GM23338 (cell line): ENCODE data around the gene IQUB.
"Not testable (repeated sequence)": the region's sequence is repeated elsewhere in the genome, so short reads cannot be mapped to it uniquely, and the experiment has no call there.

Experiments used
- CREB1 ChIP-seq: fragments of 250-450 bp; sonication (Bioruptor Pico); IDR thresholded peaks from 2 replicates; pipeline ENCODE4 v1.5.0; 2020; ENCODE audit warnings: low read depth, mild to moderate bottlenecking, moderate library complexity
- EZH2 ChIP-seq: fragments of 200-600 bp; sonication (generic); IDR thresholded peaks from one replicate; pipeline ENCODE4 v1.8.0; 2017; ENCODE audit warnings: antibody characterized with exemption, mild to moderate bottlenecking, low read depth; ENCODE audit not compliant: unreplicated experiment
- EZH2phosphoT487 ChIP-seq: fragments of 200-600 bp; sonication (generic); IDR thresholded peaks from one replicate; pipeline ENCODE4 v1.8.1; 2018; ENCODE audit warnings: antibody characterized with exemption; ENCODE audit not compliant: unreplicated experiment
- JUNB ChIP-seq: IDR thresholded peaks from one replicate; pipeline ENCODE4 v1.6.1; 2016; ENCODE audit warnings: antibody characterized with exemption; ENCODE audit not compliant: unreplicated experiment
- NANOG ChIP-seq: IDR thresholded peaks from 2 replicates; pipeline ENCODE4 v1.6.1; 2016; ENCODE audit warnings: antibody characterized with exemption, borderline replicate concordance
- POLR2AphosphoS5 ChIP-seq: IDR thresholded peaks from 2 replicates; pipeline ENCODE4 v1.6.1; 2016; ENCODE audit warnings: antibody characterized with exemption, low read depth
- STAT1 ChIP-seq: IDR thresholded peaks from one replicate; pipeline ENCODE4 v1.6.1; 2016; ENCODE audit warnings: antibody characterized with exemption; ENCODE audit not compliant: unreplicated experiment
- ZNF114 ChIP-seq: fragments of 250-450 bp; sonication (Bioruptor Pico); IDR thresholded peaks from 2 replicates; pipeline ENCODE4 v1.5.0; 2020; ENCODE audit warnings: mild to moderate bottlenecking, moderate library complexity
- TF ChIP-seq, protein P1 (sequence below), 2 experiments: fragments of 200-600 bp in 1 of 2; sonication (generic) in 1 of 2; conservative IDR thresholded peaks; 2 replicates each; pipeline versions ENCODE4 v1.5.1 to v1.6.1; 2016 to 2017; ENCODE audit warnings: antibody characterized with exemption in 2 of 2, low read depth in 2 of 2, mild to moderate bottlenecking in 2 of 2, moderate library complexity in 1 of 2
- TF ChIP-seq, protein P2 (sequence below): IDR thresholded peaks from one replicate; pipeline ENCODE4 v1.6.1; 2018; ENCODE audit warnings: antibody characterized with exemption; ENCODE audit not compliant: unreplicated experiment
- TF ChIP-seq, protein P3 (sequence below): IDR thresholded peaks from 2 replicates; pipeline ENCODE4 v1.6.1; 2016; ENCODE audit warnings: antibody characterized with exemption
- TF ChIP-seq, protein P4 (sequence below): fragments of 250-450 bp; sonication (Bioruptor Pico); IDR thresholded peaks from 2 replicates; pipeline ENCODE4 v1.5.0; 2020; ENCODE audit warnings: mild to moderate bottlenecking, moderate library complexity

DNA sequence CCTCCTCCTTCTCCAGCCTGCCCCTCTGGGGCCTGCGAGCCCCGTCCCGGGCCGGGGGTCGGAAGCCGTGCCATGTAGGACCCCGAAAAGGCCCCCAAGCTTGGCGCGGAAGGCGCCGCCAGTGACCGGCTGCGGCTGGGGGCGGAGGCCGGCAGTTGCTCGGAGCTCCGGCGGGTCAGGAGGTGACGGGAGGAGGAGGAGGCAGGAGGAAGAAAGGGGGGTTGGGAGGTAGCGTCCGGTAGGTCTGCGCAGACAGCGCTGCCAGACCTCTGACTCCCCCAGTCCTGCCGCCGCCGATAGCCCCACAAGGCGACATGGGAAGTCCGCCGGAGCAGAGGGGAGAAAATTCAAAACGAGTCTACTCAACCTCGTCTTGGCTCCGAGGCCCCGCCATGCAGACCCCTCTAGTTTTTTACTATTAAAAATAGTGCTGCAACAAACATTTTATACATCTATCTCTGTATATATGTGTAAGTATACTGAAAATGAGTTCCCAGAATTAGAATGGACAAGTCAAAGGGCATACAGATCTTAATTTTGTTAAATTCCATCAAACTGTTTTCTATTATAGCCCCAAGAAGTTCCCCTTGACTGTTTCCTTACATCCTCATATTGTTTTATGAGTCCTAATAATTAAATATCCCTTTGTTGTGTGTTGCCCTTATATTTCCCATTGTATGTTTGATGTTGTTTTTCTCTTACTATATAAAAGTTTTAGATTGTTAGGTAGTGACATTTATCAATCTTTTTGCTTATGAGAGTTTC lies 1.4 kb downstream of the IQUB start:
- TF ChIP-seq, protein P1, sequence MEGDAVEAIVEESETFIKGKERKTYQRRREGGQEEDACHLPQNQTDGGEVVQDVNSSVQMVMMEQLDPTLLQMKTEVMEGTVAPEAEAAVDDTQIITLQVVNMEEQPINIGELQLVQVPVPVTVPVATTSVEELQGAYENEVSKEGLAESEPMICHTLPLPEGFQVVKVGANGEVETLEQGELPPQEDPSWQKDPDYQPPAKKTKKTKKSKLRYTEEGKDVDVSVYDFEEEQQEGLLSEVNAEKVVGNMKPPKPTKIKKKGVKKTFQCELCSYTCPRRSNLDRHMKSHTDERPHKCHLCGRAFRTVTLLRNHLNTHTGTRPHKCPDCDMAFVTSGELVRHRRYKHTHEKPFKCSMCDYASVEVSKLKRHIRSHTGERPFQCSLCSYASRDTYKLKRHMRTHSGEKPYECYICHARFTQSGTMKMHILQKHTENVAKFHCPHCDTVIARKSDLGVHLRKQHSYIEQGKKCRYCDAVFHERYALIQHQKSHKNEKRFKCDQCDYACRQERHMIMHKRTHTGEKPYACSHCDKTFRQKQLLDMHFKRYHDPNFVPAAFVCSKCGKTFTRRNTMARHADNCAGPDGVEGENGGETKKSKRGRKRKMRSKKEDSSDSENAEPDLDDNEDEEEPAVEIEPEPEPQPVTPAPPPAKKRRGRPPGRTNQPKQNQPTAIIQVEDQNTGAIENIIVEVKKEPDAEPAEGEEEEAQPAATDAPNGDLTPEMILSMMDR (conservative IDR thresholded peaks at IDR 0.05; ENCODE audit: low read depth in 2 of 2), result not testable (repeated sequence)
- peak; percentile 46; the same call in 1 of the 2 replicates for TF ChIP-seq POLR2AphosphoS5
- not testable (repeated sequence) for TF ChIP-seq EZH2; EZH2phosphoT487; CREB1 (CRISPR knock-in tag); JUNB; ZNF114; NANOG; STAT1
- TF ChIP-seq, protein P2, sequence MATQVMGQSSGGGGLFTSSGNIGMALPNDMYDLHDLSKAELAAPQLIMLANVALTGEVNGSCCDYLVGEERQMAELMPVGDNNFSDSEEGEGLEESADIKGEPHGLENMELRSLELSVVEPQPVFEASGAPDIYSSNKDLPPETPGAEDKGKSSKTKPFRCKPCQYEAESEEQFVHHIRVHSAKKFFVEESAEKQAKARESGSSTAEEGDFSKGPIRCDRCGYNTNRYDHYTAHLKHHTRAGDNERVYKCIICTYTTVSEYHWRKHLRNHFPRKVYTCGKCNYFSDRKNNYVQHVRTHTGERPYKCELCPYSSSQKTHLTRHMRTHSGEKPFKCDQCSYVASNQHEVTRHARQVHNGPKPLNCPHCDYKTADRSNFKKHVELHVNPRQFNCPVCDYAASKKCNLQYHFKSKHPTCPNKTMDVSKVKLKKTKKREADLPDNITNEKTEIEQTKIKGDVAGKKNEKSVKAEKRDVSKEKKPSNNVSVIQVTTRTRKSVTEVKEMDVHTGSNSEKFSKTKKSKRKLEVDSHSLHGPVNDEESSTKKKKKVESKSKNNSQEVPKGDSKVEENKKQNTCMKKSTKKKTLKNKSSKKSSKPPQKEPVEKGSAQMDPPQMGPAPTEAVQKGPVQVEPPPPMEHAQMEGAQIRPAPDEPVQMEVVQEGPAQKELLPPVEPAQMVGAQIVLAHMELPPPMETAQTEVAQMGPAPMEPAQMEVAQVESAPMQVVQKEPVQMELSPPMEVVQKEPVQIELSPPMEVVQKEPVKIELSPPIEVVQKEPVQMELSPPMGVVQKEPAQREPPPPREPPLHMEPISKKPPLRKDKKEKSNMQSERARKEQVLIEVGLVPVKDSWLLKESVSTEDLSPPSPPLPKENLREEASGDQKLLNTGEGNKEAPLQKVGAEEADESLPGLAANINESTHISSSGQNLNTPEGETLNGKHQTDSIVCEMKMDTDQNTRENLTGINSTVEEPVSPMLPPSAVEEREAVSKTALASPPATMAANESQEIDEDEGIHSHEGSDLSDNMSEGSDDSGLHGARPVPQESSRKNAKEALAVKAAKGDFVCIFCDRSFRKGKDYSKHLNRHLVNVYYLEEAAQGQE, result not testable (repeated sequence)
- TF ChIP-seq, protein P3, sequence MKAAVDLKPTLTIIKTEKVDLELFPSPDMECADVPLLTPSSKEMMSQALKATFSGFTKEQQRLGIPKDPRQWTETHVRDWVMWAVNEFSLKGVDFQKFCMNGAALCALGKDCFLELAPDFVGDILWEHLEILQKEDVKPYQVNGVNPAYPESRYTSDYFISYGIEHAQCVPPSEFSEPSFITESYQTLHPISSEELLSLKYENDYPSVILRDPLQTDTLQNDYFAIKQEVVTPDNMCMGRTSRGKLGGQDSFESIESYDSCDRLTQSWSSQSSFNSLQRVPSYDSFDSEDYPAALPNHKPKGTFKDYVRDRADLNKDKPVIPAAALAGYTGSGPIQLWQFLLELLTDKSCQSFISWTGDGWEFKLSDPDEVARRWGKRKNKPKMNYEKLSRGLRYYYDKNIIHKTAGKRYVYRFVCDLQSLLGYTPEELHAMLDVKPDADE, result not testable (repeated sequence)
- TF ChIP-seq, protein P4, sequence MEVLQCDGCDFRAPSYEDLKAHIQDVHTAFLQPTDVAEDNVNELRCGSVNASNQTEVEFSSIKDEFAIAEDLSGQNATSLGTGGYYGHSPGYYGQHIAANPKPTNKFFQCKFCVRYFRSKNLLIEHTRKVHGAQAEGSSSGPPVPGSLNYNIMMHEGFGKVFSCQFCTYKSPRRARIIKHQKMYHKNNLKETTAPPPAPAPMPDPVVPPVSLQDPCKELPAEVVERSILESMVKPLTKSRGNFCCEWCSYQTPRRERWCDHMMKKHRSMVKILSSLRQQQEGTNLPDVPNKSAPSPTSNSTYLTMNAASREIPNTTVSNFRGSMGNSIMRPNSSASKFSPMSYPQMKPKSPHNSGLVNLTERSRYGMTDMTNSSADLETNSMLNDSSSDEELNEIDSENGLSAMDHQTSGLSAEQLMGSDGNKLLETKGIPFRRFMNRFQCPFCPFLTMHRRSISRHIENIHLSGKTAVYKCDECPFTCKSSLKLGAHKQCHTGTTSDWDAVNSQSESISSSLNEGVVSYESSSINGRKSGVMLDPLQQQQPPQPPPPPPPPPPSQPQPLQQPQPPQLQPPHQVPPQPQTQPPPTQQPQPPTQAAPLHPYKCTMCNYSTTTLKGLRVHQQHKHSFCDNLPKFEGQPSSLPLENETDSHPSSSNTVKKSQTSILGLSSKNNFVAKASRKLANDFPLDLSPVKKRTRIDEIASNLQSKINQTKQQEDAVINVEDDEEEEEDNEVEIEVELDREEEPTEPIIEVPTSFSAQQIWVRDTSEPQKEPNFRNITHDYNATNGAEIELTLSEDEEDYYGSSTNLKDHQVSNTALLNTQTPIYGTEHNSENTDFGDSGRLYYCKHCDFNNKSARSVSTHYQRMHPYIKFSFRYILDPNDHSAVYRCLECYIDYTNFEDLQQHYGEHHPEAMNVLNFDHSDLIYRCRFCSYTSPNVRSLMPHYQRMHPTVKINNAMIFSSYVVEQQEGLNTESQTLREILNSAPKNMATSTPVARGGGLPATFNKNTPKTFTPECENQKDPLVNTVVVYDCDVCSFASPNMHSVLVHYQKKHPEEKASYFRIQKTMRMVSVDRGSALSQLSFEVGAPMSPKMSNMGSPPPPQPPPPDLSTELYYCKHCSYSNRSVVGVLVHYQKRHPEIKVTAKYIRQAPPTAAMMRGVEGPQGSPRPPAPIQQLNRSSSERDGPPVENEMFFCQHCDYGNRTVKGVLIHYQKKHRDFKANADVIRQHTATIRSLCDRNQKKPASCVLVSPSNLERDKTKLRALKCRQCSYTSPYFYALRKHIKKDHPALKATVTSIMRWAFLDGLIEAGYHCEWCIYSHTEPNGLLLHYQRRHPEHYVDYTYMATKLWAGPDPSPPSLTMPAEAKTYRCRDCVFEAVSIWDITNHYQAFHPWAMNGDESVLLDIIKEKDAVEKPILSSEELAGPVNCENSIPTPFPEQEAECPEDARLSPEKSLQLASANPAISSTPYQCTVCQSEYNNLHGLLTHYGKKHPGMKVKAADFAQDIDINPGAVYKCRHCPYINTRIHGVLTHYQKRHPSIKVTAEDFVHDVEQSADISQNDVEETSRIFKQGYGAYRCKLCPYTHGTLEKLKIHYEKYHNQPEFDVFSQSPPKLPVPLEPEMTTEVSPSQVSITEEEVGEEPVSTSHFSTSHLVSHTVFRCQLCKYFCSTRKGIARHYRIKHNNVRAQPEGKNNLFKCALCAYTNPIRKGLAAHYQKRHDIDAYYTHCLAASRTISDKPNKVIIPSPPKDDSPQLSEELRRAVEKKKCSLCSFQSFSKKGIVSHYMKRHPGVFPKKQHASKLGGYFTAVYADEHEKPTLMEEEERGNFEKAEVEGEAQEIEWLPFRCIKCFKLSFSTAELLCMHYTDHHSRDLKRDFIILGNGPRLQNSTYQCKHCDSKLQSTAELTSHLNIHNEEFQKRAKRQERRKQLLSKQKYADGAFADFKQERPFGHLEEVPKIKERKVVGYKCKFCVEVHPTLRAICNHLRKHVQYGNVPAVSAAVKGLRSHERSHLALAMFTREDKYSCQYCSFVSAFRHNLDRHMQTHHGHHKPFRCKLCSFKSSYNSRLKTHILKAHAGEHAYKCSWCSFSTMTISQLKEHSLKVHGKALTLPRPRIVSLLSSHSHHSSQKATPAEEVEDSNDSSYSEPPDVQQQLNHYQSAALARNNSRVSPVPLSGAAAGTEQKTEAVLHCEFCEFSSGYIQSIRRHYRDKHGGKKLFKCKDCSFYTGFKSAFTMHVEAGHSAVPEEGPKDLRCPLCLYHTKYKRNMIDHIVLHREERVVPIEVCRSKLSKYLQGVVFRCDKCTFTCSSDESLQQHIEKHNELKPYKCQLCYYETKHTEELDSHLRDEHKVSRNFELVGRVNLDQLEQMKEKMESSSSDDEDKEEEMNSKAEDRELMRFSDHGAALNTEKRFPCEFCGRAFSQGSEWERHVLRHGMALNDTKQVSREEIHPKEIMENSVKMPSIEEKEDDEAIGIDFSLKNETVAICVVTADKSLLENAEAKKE (CRISPR knock-in tag), result not testable (repeated sequence)
